ENCODE measurements around the gene GBX1.

GBX1 gene

GRCh38 chr7:151139071-151139790 is 28.3 kb downstream of the GBX1 start:
- H3K9me3 ChIP-seq (ENCODE audit: control insufficient read depth, low read length), result no peaks in the 10 kb centered on the region
- H3K4me1 ChIP-seq, result no peaks in the 10 kb centered on the region
- no peak overlapping the region for H3K27ac ChIP-seq
- no peaks in the 10 kb centered on the region for H3K36me3 ChIP-seq (ENCODE audit: control insufficient read depth, insufficient read depth, low read length)
- H3K27me3 ChIP-seq (ENCODE audit: control insufficient read depth, insufficient read depth, low read length), result no peaks in the 10 kb centered on the region
- H3K9ac ChIP-seq, result no peak overlapping the region
- H3K79me2 ChIP-seq, result no peaks in the 10 kb centered on the region
- no peak overlapping the region for H3K4me2 ChIP-seq (ENCODE audit: low read length)
- H3K4me3 ChIP-seq (ENCODE audit: low read depth, low read length), result no peak overlapping the region
- no peak overlapping the region for H2AFZ ChIP-seq
- TF ChIP-seq, protein P1, sequence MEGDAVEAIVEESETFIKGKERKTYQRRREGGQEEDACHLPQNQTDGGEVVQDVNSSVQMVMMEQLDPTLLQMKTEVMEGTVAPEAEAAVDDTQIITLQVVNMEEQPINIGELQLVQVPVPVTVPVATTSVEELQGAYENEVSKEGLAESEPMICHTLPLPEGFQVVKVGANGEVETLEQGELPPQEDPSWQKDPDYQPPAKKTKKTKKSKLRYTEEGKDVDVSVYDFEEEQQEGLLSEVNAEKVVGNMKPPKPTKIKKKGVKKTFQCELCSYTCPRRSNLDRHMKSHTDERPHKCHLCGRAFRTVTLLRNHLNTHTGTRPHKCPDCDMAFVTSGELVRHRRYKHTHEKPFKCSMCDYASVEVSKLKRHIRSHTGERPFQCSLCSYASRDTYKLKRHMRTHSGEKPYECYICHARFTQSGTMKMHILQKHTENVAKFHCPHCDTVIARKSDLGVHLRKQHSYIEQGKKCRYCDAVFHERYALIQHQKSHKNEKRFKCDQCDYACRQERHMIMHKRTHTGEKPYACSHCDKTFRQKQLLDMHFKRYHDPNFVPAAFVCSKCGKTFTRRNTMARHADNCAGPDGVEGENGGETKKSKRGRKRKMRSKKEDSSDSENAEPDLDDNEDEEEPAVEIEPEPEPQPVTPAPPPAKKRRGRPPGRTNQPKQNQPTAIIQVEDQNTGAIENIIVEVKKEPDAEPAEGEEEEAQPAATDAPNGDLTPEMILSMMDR (IDR thresholded peaks at IDR 0.05), result no peak

DNA sequence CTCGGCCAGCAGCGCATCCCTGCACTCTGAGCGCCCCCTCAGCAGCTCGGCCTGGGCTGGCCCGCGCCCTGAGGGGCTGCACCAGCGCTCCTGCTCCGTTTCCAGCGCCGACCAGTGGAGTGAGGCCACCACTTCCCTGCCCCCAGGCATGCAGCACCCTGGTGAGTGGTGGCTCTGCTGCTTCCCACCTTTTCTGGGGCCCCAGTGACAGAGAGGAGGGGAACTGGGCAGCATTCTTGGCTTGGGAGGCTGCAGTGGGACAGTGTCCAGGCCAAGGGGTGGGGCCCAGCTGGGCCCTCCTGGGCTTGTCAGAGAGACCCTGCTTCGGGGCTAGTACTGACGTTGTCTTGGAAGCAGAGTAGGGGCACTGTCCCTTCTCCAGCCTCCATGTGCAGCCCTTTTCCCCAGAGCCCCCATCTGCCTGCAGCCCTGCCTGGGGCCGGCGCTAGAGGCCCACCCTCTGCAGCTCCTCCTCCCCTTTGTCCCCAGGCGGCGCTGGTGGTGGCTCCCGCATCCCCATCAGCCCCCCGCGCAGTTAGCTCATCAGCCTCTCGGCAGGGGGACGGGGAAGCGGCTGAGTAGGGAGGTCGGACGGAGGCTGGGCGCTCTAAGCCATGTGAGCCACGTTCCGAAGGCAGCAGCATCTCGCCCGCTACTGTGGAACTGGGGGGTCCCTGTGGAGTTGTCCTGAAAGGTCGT is 29.2 kb downstream of the GBX1 start:
- no peak overlapping the region for H3K4me2 ChIP-seq (ENCODE audit: low read length)
- H3K9ac ChIP-seq, result no peak overlapping the region
- H2AFZ ChIP-seq, result no peak overlapping the region
- no peaks in the 10 kb centered on the region for H3K4me1 ChIP-seq
- no peak overlapping the region for H3K27ac ChIP-seq
- TF ChIP-seq, protein P1 (IDR thresholded peaks at IDR 0.05), result no peak
- H3K9me3 ChIP-seq (ENCODE audit: control insufficient read depth, low read length), result no peaks in the 10 kb centered on the region
- H3K79me2 ChIP-seq, result no peaks in the 10 kb centered on the region
- H3K36me3 ChIP-seq (ENCODE audit: control insufficient read depth, insufficient read depth, low read length), result no peaks in the 10 kb centered on the region
- H3K4me3 ChIP-seq (ENCODE audit: low read depth, low read length), result no peak overlapping the region
- no peaks in the 10 kb centered on the region for H3K27me3 ChIP-seq (ENCODE audit: control insufficient read depth, insufficient read depth, low read length)

- no peaks in the 10 kb centered on the region for H3K4me1 ChIP-seq
- no peak overlapping the region for H3K4me2 ChIP-seq (ENCODE audit: low read length)
- H3K27me3 ChIP-seq (ENCODE audit: control insufficient read depth, insufficient read depth, low read length), result no peaks in the 10 kb centered on the region
- no peaks in the 10 kb centered on the region for H3K79me2 ChIP-seq
- no peak overlapping the region for H3K4me3 ChIP-seq (ENCODE audit: low read depth, low read length)
- H3K27ac ChIP-seq, result no peak overlapping the region
- TF ChIP-seq, protein P1 (IDR thresholded peaks at IDR 0.05), result no peak
- H2AFZ ChIP-seq, result no peak overlapping the region
- H3K36me3 ChIP-seq (ENCODE audit: control insufficient read depth, insufficient read depth, low read length), result no peaks in the 10 kb centered on the region
- no peak overlapping the region for H3K9ac ChIP-seq
- no peaks in the 10 kb centered on the region for H3K9me3 ChIP-seq (ENCODE audit: control insufficient read depth, low read length)
Measured at GRCh38 chr7:151137791-151138152, 29.7 kb downstream of the GBX1 start.

GRCh38 chr7:151137076-151137675 is 30.3 kb downstream of the GBX1 start:
- H3K36me3 ChIP-seq (ENCODE audit: control insufficient read depth, insufficient read depth, low read length), result no peaks in the 10 kb centered on the region
- TF ChIP-seq, protein P1 (IDR thresholded peaks at IDR 0.05), result no peak
- H3K27me3 ChIP-seq (ENCODE audit: control insufficient read depth, insufficient read depth, low read length), result no peaks in the 10 kb centered on the region
- H3K9ac ChIP-seq, result no peak overlapping the region
- H3K27ac ChIP-seq, result no peak overlapping the region
- no peaks in the 10 kb centered on the region for H3K9me3 ChIP-seq (ENCODE audit: control insufficient read depth, low read length)
- H3K79me2 ChIP-seq, result no peaks in the 10 kb centered on the region
- H3K4me3 ChIP-seq (ENCODE audit: low read depth, low read length), result no peak overlapping the region
- no peak overlapping the region for H2AFZ ChIP-seq
- no peaks in the 10 kb centered on the region for H3K4me1 ChIP-seq
- H3K4me2 ChIP-seq (ENCODE audit: low read length), result no peak overlapping the region

All from parathyroid adenoma (tissue), 2 donors.